GM21515 (cell line): ENCODE data around the gene UNCX.
"Not testable (repeated sequence)": the region's sequence is repeated elsewhere in the genome, so short reads cannot be mapped to it uniquely, and the experiment has no call there.

Experiments used
- ATAC-seq: cut with Tn5 transposase; IDR thresholded peaks from one replicate; pipeline ENCODE4 v1.9.1; 2021; ENCODE audit not compliant: unreplicated experiment

UNCX gene

DNA sequence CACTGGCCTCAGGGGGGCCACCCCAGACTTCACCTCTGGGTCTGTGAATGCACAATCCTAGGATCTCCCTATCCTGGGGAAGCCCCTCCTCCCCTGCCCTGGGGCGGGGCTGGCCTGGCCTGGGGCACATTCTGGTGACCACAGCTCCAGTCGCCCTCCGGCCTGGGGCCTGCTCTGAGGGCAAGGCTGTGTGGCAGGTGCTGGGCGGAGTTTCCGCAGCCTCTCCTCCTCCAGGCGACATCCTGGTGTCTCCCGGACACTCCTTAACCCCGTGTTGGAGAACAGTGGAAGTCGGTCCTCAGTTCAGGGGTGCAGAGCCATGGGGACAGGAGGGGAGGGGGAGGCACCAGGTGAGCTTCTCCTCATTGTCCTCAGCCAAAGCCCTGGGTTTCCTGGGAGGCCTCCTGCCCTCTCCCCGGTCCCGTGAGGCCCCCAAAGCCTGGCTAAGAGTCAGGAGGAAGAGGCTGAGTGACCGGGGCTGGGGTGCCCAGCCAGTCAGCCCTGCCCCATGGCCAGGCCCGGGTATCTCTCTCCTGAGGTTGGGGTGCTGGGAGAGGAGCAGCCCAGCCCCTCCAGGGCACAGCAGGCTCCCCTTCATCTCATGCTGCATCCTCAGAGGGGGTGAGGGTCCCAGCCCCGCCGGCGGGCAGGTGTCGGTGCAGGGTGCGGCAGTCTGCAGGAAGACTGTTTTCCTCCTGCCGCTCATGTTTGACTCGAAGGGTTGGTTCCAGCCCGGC is 22.6 kb downstream of the UNCX start:
- no peak for ATAC-seq

DNA sequence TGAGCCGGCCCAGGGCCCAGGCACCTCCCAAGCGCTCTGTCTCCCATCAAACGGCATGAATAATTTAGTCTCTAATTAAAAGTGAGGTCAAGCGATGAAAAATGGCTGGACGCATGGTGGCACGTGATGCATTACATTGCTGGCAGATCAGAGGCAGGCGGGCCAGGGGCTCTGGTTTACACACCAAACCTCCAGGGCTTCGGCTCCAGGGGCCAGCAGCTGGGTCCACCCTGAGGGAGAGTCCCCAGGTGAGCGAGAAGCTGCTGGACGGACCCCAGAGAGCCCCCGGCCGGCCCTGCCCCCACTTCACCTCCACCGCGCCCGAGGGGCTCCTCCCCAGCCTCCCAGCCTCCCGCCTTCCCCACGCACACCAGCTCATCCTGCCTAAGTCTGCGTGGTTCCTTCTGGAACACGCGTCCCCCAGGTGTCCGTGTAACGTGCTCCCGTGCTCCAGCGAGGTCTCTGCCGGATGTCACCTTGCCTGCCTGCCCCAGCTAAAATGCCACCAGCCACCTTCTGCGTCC is 23.2 kb downstream of the UNCX start:
- no peak for ATAC-seq

DNA sequence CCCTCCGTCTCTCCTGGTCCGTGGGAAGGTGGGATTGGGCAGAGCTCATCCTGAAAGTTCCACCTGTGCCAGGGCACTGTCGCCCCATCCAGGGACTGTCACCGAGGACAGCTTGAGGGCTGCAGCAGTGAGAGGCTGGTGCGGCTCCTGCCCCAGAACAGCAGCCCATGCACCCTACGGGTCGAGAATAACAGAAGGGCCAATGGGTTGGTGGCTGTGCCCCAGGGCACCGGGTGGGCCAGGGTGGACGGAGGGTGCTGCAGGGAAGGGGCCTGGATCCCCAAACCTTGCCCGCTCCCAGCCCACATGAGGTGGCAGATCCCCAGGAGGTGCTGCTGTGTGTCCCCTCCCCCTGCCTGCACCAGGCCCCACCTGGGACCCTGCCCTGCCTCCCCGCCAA is 23.9 kb downstream of the UNCX start:
- ATAC-seq: no peak

- ATAC-seq: no peak
Observed at GRCh38 chr7:1257221-1257620, 24.5 kb downstream of the UNCX start.

DNA sequence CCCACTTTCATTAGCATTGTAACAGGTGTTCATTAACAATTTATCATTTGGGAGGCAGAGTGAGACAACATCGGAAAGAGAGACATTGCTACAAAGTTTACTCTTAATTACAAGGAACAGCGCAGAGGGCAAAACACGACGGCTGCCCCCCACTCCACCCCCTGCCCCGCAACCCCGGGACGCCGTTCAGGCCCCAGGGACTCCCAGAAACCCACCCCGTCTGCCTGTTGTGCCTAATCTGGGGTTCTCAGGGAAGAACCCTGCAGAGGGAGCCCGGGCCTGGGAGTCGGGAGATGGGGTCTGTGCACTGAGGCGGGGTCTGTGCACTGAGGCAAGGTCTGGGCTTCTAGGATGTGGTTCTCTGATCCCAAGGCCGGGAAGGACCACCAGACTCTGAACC is 25.2 kb downstream of the UNCX start:
- ATAC-seq: no peak

- ATAC-seq: no peak
Observed at GRCh38 chr7:1259621-1260243, 27.1 kb downstream of the UNCX start.

DNA sequence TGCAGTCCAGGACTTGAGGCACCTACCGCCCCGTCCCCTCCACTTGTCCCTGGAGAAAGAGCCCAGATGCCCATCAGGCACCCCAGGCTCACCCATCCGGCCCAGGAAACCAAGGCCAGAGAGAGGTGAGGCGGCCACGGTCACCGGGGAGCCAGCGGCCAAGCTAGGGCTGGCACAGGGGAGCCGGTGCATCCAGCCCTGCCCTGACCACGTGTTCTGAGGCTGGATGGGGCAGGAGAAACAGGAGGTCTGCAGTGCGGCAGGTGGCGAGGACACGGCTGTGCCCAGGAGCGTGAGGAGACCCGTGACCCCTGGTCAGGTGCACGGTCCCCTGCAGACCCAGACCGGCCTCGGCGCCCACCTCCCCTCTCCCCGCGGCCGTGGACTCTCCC is 27.6 kb downstream of the UNCX start:
- ATAC-seq: no peak

- not testable (repeated sequence) for ATAC-seq
Observed at GRCh38 chr7:1261036-1261435, 28.4 kb downstream of the UNCX start.

GRCh38 chr7:1262441-1262840 is 29.8 kb downstream of the UNCX start:
- ATAC-seq: no peak

- no peak for ATAC-seq
Observed at GRCh38 chr7:1263391-1263951, 30.8 kb downstream of the UNCX start.

- ATAC-seq: no peak
Observed at GRCh38 chr7:1264345-1265280, 31.9 kb downstream of the UNCX start.

- ATAC-seq: no peak
Observed at GRCh38 chr7:1267016-1267900, 34.6 kb downstream of the UNCX start.

- no peak for ATAC-seq
Observed at GRCh38 chr7:1268076-1268815, 35.6 kb downstream of the UNCX start.

GRCh38 chr7:1268866-1269265 is 36.2 kb downstream of the UNCX start:
- ATAC-seq: no peak

GRCh38 chr7:1269336-1269890 is 36.7 kb downstream of the UNCX start:
- no peak for ATAC-seq

DNA sequence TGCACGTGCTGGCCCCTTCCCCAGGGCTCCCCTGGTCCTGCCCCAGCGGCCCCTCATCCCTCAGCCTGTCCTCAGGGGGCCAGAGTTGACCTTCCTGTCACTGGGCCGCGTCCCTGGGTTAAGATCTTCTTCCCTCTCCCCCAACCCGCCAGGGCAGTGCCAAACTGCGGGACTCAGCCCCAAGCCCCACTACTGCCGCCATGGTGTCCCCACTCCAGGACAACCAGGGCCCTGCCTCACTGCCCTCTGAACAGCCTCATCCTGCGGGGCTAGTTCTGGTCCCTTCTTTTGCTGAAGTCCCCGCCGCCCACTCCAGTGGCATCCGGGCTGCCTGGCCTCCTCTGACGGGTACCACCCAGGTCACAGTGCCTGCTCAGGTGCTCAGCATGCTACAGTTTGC is 37.5 kb downstream of the UNCX start:
- no peak for ATAC-seq

DNA sequence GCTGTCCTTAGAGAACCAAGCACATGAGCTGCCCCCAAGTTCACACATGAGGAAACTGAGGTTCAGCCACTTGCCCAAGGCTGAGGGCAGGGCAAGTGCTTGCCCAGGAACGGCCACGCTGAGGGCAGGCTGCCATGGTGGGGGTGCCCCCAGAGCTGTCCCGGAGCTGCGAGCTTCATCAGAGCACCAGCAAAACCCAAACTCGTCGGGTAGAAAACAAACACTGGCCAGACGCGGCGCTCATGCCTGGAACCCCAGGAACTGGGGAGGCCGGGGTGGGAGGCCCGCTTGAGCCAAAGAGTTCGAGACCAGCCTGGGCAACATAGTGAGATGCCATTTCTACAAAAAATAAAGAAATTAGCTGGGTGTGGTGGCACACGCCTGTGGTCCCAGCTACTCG is 38.4 kb downstream of the UNCX start:
- ATAC-seq: no peak

DNA sequence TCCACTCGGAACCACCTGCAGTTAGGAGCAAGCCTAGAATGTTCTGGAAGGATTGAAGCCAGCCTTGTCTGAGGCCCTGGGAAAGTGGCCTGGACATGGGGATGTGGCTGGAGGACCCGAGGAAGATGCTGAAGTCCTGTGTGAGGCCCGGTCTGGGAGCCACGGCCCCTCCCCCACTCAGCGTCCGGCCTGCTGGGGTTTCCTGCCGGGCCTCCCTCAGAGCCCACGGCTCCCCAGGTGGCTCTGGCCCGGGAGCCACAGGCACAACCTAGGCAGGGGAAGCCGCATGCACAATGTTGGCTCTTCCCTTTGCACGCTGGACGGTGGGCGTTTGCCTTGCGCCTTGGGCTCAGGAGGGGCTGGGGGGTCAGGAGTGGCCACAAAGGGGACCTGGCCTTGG is 39.0 kb downstream of the UNCX start:
- ATAC-seq: no peak

- not testable (repeated sequence) for ATAC-seq
Observed at GRCh38 chr7:1272136-1272535, 39.5 kb downstream of the UNCX start.
